CD14-positive monocyte (primary cell): ENCODE measurements around the gene STIP1. TPM values are rescaled to one million over a fixed set of nuclear protein-coding genes. Genes with fewer than 3 reads are reported as not detected.

Experiments
- DNase-seq, 3 donors: peaks; one replicate each; pipeline ENCODE4 v3.0.0-alpha.2; 2011 to 2022
- H2AFZ ChIP-seq: 2 replicates; pipeline ENCODE4 v1.6.0; 2012; ENCODE audit warnings: mild to moderate bottlenecking, low read depth, low read length, inconsistent platforms; ENCODE audit not compliant: insufficient read depth, poor library complexity, severe bottlenecking
- H3K27ac ChIP-seq, 2 donors: 1 replicate in 1 of 2; 2 replicates in 1 of 2; pipeline ENCODE4 v1.5.1; 2012 to 2013; ENCODE audit warnings: low read length in 2 of 2, control low read depth in 1 of 2, inconsistent platforms in 1 of 2, low read depth in 1 of 2, mild to moderate bottlenecking in 1 of 2
- H3K27me3 ChIP-seq, 2 donors: one replicate each; pipeline versions ENCODE4 v1.6.0 to v1.6.1; 2011 to 2013; ENCODE audit warnings: low read length in 2 of 2; ENCODE audit not compliant: control insufficient read depth in 2 of 2, insufficient read depth in 2 of 2
- H3K36me3 ChIP-seq, 2 donors: replicated peaks in 1 of 2; 1 replicate in 1 of 2; 2 replicates in 1 of 2; pipeline versions ENCODE4 v1.5.1 to v1.6.1; 2012 to 2013; ENCODE audit warnings: low read length in 2 of 2, control low read depth in 1 of 2, inconsistent platforms in 1 of 2, mild to moderate bottlenecking in 1 of 2; ENCODE audit not compliant: insufficient read depth in 2 of 2, control insufficient read depth in 1 of 2
- H3K4me1 ChIP-seq, 2 donors: 1 replicate in 1 of 2; 2 replicates in 1 of 2; pipeline versions ENCODE4 v1.5.1 to v1.6.1; 2012 to 2013; ENCODE audit warnings: low read length in 2 of 2, control low read depth in 1 of 2, inconsistent platforms in 1 of 2, mild to moderate bottlenecking in 1 of 2, moderate library complexity in 1 of 2; ENCODE audit not compliant: insufficient read depth in 2 of 2, control insufficient read depth in 1 of 2
- H3K4me2 ChIP-seq: replicated peaks from 2 replicates; pipeline ENCODE3; 2012; ENCODE audit warnings: low read length, moderate library complexity, mild to moderate bottlenecking; ENCODE audit not compliant: poor library complexity, severe bottlenecking; ENCODE audit errors: extremely low read depth
- H3K4me3 ChIP-seq, 3 experiments: fragments of 200-600 bp in 1 of 3; sonication (generic) in 1 of 3; replicated peaks in 1 of 3; 1 replicate in 2 of 3; 2 replicates in 1 of 3; pipeline ENCODE4 v1.5.1; 2011 to 2013; ENCODE audit warnings: low read length in 3 of 3, mild to moderate bottlenecking in 3 of 3, control low read depth in 2 of 3, low read depth in 2 of 3, inconsistent platforms in 1 of 3, moderate library complexity in 1 of 3
- H3K79me2 ChIP-seq: 2 replicates; pipeline ENCODE4 v1.6.0; 2012; ENCODE audit warnings: mild to moderate bottlenecking, control low read depth, inconsistent platforms, low read length, moderate library complexity; ENCODE audit not compliant: insufficient read depth
- H3K9ac ChIP-seq: 2 replicates; pipeline ENCODE4 v1.6.0; 2017; ENCODE audit warnings: low read length, mild to moderate bottlenecking; ENCODE audit not compliant: insufficient read depth, poor library complexity, severe bottlenecking
- H3K9me3 ChIP-seq, 2 donors: replicated peaks in 1 of 2; 1 replicate in 1 of 2; 2 replicates in 1 of 2; pipeline versions ENCODE4 v1.5.1 to v1.6.1; 2012 to 2013; ENCODE audit warnings: low read length in 2 of 2, control low read depth in 1 of 2; ENCODE audit not compliant: control insufficient read depth in 1 of 2, insufficient read depth in 1 of 2
- H4K20me1 ChIP-seq: 2 replicates; pipeline ENCODE4 v1.6.0; 2012; ENCODE audit warnings: mild to moderate bottlenecking, low read length, control low read depth, moderate library complexity; ENCODE audit not compliant: insufficient read depth
- H3K27ac Mint-ChIP-seq, 7 donors: one replicate each; pipeline ENCODE4 v1.8.0; 2020; ENCODE audit warnings: mild to moderate bottlenecking in 7 of 7, mixed read lengths in 7 of 7, moderate library complexity in 6 of 7, inconsistent platforms in 2 of 7
- H3K27me3 Mint-ChIP-seq, 3 donors: one replicate each; pipeline ENCODE4 v1.8.0; 2021 to 2022; ENCODE audit warnings: low read depth in 3 of 3, mild to moderate bottlenecking in 3 of 3, mixed read lengths in 3 of 3, moderate library complexity in 3 of 3, inconsistent platforms in 1 of 3
- H3K36me3 Mint-ChIP-seq, 2 donors: one replicate each; pipeline ENCODE4 v1.8.0; 2020; ENCODE audit warnings: mixed read lengths in 2 of 2, inconsistent platforms in 1 of 2, mild to moderate bottlenecking in 1 of 2
- H3K4me1 Mint-ChIP-seq: one replicate; pipeline ENCODE4 v1.8.0; 2020; ENCODE audit warnings: mild to moderate bottlenecking, mixed read lengths
- H3K4me3 Mint-ChIP-seq, 2 donors: one replicate each; pipeline ENCODE4 v1.8.0; 2020; ENCODE audit warnings: mild to moderate bottlenecking in 2 of 2, mixed read lengths in 2 of 2, moderate library complexity in 1 of 2
- H3K9me3 Mint-ChIP-seq, 7 donors: one replicate each; pipeline ENCODE4 v1.8.0; 2020 to 2022; ENCODE audit warnings: mixed read lengths in 7 of 7, mild to moderate bottlenecking in 6 of 7, moderate library complexity in 6 of 7, inconsistent platforms in 2 of 7
- WGBS: methylation state at CpG from one replicate; pipeline ENCODE4 v1.1.5; 2013; ENCODE audit warnings: missing lambda C conversion rate; ENCODE audit not compliant: insufficient coverage; 5-methylcytosine and 5-hydroxymethylcytosine counted together
- intact Hi-C, 2 donors: fragments of 100-400 bp; cut with micrococcal nuclease; formaldehyde crosslinking; loops; one replicate each; pipeline versions ENCODE4 v1.15.0 to v1.15.1; 2023
- polyA plus RNA-seq, 3 donors: library from polyadenylated mRNA; depleted of rRNA in 1 of 3; unstranded in 2 of 3; stranded (reverse) in 1 of 3; fragments of 300-500 nt in 2 of 3; fragments of >200 nt in 1 of 3; fragmentation: Illumina TruSeq in 2 of 3; gene quantifications; 1 replicate in 2 of 3; 2 replicates in 1 of 3; pipeline ENCODE4 v1.2.3, GENCODE V29; 2012 to 2021
- TF ChIP-seq, protein P1 (sequence below): fragments of 200-600 bp; IDR thresholded peaks from one replicate; pipeline ENCODE4 v1.8.0; 2022; ENCODE audit warnings: antibody characterized with exemption, mild to moderate bottlenecking

STIP1 gene
- polyA plus RNA-seq, 3 donors = 44.5 to 52.0 (median 51.1) TPM

DNA sequence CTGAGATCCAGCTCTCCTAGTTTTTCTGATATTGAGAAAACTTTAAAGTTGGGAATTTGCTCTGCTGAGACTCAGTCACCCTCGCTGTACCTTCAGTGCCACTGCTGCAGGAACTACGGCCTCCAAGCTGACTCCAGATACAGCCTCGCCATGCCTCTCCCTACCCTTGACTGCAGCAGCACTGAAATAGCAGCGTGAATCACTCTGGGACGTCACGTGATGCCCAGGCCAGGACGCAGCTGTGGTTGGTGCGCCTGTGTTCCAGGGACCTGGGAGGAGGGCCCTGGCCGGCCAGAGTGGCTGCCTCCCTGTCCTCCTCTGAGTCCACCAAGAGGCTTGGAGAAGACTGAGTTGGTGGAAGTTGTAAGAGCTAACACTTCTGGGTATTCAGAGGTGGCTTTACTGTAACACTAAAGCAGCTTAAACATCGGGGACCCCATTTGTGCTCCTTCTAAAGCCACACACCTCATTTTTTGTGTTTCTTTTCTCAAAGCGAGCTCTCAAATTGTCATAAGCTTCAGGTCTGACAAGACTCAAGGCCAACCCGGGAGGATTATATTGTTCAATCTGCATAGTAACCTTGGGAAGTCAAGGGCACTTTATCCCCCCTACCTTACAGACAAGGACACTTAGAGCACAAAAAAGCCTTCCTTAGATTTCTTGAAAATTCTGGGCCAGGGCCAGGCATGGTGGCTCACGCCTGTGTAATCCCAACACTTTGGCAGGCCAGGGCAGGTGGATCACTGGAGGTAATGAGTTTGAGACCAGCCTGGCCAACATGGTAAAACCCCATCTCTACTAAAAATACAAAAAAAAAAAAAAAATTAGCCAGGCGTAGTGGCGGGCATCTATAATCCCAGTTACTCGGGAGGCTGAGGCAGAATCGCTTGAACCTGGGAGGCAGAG is 4.2 kb upstream of the STIP1 start:
- no peaks in the 10 kb centered on the region for H3K27me3 ChIP-seq
- Mint-ChIP-seq H3K4me1 (peaks cover 51% of the 10 kb centered on the region), H3K27ac (peak overlapping the region in 6 of 7 donors; percentile 32 to 84 (median 74)), H3K4me3 (peak overlapping the region in 1 of 2 donors; percentile 74), H3K36me3 (peaks cover 0 to 3% of the 10 kb centered on the region in 2 donors), H3K9me3 (no peaks in the 10 kb centered on the region), H3K27me3 (peaks cover 0 to 4% (median 0%) of the 10 kb centered on the region in 3 donors)
- DNase-seq = peak; percentile 81 to 88 (median 83)
- peak overlapping the region in 1 of 3 experiments; percentile 45 for H3K4me3 ChIP-seq
- H3K36me3 ChIP-seq = no peaks in the 10 kb centered on the region
- H3K9me3 ChIP-seq = no peaks in the 10 kb centered on the region
- 35% methylated on average over 6 of the region's 17 CpGs for whole genome bisulfite sequencing
- peak overlapping the region; percentile 44 for H3K4me2 ChIP-seq
- peak overlapping the region; percentile 11 to 59 for H3K27ac ChIP-seq
- no peak overlapping the region for H3K9ac ChIP-seq
- H3K79me2 ChIP-seq = peaks cover 18% of the 10 kb centered on the region
- H3K4me1 ChIP-seq = peaks cover 32 to 41% of the 10 kb centered on the region in 2 donors
- H4K20me1 ChIP-seq = no peaks in the 10 kb centered on the region
- H2AFZ ChIP-seq = peak overlapping the region; percentile 63
- intact Hi-C loops = no loop called here
- TF ChIP-seq, protein P1, sequence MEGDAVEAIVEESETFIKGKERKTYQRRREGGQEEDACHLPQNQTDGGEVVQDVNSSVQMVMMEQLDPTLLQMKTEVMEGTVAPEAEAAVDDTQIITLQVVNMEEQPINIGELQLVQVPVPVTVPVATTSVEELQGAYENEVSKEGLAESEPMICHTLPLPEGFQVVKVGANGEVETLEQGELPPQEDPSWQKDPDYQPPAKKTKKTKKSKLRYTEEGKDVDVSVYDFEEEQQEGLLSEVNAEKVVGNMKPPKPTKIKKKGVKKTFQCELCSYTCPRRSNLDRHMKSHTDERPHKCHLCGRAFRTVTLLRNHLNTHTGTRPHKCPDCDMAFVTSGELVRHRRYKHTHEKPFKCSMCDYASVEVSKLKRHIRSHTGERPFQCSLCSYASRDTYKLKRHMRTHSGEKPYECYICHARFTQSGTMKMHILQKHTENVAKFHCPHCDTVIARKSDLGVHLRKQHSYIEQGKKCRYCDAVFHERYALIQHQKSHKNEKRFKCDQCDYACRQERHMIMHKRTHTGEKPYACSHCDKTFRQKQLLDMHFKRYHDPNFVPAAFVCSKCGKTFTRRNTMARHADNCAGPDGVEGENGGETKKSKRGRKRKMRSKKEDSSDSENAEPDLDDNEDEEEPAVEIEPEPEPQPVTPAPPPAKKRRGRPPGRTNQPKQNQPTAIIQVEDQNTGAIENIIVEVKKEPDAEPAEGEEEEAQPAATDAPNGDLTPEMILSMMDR = no peak

- peaks cover 42% of the 10 kb centered on the region for H3K4me1 Mint-ChIP-seq
- Histone ChIP-seq H3K27ac (no peak overlapping the region), H2AFZ (no peak overlapping the region), H3K4me1 (peaks cover 32 to 47% of the 10 kb centered on the region in 2 donors), H3K27me3 (no peaks in the 10 kb centered on the region), H4K20me1 (no peaks in the 10 kb centered on the region), H3K9me3 (no peaks in the 10 kb centered on the region), H3K9ac (no peak overlapping the region), H3K4me2 (no peak overlapping the region), H3K4me3 (no peak overlapping the region), H3K79me2 (peaks cover 18% of the 10 kb centered on the region), H3K36me3 (no peaks in the 10 kb centered on the region)
- 100% methylated on average over 1 of the region's 7 CpGs for WGBS
- no peak for DNase-seq
- H3K9me3 Mint-ChIP-seq = no peaks in the 10 kb centered on the region
- intact Hi-C loops = no loop called here
- H3K27ac Mint-ChIP-seq = peak overlapping the region in 2 of 7 donors; percentile 51 to 76
- H3K4me3 Mint-ChIP-seq = no peak overlapping the region
- H3K27me3 Mint-ChIP-seq = peaks cover 0 to 1% (median 0%) of the 10 kb centered on the region in 3 donors
- H3K36me3 Mint-ChIP-seq = peaks cover 2 to 3% of the 10 kb centered on the region in 2 donors
- TF ChIP-seq, protein P1 = no peak
Observed at GRCh38 chr11:64183890-64184289, 2.1 kb upstream of the STIP1 start.
